AML-193 (cell line): ENCODE measurements around the gene FBLIM1.

Experiments used
- DNase-seq, 2 experiments: peaks; one replicate each; lab custom pipeline; 2025; lab: John Stamatoyannopoulos, UW

FBLIM1 gene

DNA sequence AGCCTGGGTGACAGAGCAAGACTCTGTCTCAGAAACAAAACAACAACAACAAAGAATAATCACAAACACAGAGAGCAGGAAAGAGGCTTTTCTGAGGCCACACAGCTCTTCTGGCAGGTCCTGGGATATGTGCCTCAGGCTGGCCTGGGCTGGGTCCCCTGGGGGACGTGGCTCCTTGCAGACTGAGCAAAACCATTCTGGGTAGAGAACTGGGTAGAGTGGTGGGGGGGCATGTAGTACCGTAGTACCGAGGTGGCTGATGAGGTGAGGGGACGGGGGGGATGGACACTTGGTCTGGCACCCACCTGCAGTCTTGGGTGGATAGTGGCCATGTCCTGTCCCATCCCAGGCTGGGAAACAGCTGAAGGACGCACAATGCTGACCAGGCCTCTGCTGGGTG lies 10.3 kb upstream of the FBLIM1 start:
- no peak for DNase-seq

DNA sequence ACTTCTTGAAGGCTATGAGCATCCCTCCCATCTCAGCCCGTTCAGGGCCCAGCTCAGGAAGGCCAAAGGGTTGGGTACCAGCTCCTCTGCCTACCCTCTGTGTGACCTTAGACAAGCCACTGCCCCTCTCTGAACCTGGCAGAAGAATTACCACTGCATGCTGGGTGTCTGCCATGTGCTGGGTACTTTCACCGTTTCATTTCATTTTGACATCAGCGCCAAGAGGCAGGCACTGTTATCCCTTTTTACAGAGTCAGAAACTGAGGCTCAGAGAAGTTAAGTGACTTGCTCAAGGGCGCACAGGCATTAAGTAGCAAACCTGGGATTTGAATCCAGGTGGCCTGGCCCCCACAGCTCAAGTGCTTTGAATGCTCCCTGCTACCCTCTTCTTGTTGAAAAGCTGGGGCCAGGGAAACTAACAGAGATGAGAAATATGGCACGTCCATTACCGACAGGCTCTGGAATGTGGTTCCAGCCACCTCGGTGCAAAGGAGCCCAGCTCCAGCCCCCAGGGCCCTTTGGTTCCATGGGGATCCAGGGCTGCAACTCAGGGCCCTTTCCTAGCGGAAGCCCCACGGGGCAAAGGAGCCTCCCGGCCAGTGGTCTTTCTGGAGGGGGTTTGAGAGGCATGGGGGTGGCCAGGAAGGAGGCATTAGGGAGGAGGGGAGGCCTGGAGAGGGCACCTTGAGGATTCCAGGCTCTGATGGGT lies 9.8 kb upstream of the FBLIM1 start:
- DNase-seq: no peak

DNA sequence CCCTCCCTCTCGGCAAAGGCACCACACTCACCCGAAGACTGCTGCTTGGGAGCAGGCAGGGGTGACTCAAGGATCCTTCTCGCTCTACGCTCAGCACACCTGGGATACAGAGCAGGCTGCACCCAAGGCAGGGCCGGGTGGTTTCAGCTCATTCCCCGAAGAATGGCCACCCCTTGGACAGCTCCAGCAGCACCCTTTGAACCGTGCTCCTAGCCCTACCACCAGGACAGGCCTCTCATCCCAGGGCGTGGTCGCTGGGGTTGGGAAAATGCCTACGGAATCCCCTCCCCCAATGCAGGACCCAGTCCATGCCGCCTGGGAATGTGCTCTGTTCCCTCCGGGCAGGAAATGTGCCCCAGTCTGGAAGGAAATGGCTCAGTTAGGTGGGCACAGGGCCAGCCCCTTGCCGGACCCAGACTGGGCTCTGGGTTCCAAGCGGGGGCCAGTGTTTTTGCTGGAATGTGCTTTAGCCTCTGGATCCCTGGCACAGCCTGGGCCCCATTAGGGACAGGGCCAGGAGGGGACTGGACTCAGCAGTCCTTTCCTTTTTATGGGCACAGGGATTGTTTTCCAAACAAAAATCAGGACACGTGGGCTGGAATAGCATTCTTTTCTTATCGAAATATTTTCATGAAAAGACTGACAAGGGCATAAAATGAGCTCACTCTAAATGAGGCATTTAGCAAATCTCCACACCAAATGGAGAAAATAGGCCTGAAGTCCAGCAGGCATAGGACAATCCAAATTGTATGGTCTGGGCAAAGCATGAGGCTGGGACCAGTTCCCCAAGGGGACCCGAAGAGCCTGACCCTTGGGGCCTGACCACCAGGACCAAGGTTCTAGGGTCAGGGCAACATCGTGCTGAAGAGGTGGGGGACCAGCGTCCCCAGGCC lies 8.9 kb upstream of the FBLIM1 start:
- DNase-seq: no peak

DNA sequence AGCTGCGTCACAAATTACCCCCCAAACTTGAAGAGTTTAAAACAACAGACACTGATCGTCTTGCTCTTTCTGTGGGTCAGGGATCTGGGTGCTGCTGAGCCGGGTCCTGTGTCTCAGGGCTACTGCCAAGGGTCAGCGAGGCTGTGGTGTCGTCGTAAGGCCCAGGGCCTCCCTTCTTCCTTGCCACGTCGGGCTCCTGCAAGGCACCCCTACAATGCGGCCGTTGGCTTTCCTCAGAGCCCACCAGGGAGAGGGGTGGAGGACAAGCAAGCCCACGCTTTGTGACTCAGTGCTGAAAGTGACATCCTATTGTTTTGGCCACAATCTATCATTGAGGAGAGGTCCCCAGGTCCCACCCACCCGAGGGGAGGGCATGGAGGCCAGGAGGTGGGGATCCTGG lies 7.7 kb upstream of the FBLIM1 start:
- no peak for DNase-seq

DNA sequence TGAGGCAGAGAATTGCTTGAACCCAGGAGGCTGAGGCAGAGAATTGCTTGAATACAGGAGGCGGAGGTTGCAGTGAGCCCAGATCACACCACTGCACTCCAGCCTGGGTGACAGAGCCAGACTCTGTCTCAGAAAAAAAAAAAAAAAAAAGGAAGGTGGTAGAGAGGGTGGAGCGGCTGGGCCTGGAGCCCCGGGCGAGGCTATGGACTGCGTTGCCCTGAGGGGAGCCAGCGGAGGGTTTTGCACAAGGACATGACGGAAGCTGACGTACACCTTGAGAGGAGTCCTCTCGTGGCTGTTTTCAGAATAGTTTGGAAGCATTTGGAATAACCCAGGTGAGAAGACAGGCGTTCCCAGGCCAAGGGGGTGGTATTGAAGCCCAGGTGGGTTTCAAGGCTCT lies 6.9 kb upstream of the FBLIM1 start:
- no peak for DNase-seq

DNA sequence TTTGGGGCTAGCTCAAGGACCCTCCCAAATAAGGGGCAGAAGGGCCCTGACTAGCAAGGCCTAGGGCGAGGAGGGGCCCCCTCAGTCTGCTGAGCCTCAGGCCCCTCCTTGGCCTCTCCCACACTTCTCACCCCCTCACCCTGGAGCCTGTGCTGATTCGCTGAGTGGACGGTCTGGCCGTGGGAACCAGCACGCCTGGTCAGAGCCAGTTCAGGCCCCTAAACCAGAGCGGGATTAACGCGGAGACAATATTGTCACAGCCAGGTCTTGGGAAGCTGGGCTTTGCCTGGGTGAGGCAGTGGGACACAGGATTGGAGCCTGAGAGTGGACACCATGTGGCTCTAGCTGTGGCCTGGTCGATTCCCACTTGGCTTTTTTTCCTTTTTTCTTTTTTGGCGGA lies 4.8 kb upstream of the FBLIM1 start:
- DNase-seq: no peak

DNA sequence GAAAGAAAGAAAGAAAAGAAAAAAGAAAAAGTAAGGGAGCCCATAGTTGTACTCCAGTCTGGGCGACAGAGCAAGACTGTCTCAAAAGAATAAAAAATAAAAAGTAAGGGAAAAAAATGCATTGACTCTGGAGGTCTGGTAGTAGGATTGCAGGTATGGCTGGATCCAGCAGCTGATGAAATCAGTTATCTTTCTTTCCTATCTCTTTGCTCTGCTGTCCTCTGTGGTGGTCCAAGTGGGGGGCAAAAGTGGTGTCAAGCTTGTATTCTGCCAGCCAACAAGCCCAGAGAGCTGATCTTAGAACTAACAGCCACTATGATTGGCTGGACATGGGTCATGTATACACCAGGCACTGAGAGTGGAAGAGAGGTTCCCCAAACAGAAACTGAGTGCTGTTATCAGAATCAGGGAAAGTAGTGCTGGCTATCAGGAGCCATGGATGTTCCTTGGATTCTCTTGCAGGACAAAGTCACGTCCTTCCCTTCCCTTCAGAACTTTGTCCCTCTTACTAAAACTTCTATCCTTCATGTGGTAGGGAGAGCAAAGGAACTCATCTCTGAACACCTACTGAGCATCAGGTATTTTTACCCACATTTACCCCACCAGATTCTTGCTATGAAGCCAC lies 3.5 kb upstream of the FBLIM1 start:
- no peak for DNase-seq

DNA sequence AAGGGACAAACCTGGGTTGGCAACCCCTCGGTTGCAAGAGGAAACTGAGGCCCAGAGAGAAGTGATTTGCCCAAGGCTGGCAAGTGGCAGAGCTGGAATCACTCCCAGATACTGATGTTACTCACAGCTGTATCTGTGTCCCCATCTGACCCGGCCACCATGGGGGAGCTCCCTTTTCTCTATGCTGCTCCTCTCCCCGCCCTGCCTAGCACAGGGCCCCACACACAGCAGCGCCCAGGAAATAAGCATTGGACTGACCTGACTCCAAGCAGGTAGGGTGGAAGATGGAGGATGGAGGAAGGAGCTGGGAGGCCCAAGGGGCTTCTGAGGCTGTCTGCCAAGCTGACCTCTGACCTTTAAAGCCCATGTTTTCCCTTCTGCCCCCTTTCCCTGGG lies 3.0 kb upstream of the FBLIM1 start:
- no peak for DNase-seq

DNA sequence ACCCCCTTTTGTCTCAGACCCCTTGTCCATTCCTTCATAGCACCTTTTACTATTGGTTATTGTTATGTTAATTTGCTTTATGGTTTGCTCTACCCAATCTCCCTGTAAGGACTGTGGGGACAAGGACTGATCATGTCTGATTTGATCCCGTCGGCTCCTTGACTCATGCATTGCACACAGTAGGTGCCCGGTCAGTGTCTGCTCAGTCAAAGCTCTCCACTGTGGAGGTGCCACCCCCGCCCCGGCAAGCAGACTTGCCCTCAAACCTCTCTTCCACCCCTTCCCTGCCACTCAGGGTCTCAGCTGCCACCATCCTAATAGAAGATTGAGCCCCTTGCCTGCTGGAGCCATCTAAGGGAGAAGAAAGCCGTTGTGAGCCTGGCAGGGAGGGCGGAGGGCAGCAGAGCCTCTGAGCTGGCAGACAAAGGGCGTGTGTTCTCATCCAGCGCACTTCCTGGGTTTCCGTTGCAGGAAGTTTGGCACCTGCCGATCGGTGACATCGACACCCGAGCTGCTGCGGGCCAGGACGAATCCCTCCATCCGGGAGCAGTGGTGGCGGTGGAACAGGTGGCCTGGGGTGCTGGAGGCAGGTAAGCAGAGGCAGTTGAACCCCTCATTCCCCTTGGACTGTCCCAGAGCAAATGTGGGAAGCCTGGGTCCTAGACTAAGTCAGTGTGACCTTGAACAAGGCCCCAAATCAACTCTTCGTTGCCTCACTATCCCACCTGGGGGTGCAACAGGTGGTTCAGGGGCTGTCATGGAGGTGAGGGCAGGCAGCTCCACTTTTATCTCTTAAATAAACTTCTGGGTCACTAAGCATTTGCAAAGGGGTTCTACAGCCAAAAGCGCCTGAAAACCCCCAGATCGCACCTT lies 2.2 kb upstream of the FBLIM1 start:
- DNase-seq: no peak

DNA sequence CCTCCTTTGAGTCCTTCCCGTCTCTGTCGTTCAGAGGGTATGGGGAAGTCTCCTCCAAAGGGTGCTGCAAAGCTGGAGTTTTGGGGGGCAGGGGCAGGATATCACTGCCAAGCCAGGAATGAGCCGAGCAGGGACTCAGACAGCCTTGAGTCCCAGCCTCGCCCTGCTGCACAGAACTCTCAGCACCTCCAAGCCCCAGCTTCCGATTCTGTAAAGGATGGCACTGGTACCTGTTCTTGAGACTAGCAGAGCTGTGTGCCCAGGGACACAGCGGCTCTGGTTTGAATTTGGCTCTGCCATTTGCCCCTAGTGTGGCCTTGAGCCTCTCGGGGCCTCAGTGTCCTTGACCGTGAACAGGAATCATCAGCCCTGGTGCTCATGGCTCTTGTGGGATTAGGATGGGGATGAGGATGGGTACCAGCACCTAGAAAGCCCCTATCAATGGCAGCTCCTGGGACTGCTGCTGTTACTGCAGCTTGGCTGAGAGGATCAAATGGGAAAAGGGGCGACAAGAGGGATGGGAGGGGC lies 1.5 kb upstream of the FBLIM1 start:
- no peak for DNase-seq

DNA sequence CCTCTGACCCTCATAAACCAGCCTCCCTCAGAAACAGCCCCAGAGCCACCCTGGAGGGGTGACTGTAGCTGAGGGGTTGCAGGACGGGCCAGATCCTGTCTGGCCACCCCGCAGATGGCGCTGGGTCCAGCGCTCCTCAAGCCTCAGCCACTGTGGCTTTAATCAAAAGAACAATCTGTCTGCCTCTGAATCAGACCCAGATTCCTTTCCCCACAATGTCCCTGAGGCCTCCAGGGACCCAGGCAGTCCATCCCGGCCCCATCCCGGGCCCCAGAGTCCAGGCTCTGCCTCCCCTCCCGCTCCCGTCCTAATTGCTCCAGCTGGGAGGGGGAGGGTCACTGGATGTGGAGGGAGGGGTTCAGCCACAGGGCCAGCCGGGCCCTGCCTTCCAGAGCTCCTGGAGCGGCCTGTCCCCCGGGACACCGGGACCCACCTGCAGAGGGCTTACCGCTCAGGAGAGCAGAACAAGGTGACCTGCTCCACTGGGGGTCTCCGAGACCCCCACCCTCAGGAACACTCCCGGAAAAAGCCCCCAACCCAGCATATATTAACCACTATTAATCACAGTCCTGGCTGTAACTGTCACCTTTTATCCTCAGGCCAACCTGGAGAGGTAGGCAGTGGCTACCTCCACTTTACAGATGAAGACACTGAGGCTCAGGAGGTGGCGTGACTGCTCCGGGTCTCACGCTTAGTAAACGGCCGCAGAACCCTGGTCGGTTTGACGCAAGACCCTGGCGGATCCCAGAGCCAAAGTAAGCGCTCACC lies 836 bp upstream of the FBLIM1 start:
- DNase-seq: no peak

DNA sequence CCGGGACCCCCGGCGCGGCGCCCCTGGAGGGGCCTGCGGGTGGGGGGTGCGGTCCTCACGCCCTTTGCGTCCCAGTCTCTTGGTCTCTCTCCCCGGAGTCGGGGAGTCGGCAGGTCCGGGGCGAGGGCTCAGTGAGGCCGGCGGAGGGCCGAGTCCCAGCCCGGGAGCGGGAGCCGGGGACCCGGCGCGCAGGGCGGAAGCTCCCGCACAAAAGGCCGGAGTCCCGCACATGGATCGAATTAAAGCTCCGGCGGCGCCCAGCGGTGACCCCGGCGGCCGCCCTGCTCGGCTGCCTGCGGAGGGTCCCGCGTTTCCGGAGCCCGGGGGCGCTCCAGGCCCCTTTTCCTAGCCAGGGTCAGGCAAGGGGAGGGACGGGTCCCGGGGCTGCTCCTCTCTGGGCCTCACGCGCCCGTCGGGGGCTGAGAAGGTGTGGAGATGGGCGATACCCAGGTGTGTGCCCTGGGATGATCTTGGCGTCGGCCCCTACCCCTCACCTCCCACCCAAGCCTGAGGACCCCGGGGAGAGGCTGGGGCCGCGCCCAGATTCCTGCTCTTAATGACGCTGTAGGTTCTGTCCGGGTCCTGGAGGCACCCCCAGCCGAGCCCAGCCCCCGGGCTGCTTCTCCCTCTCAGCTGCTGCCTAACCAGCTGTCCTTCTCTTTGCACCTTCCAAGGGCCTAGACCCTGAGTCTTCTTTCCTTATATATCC lies 512 bp downstream of the FBLIM1 start:
- no peak for DNase-seq

DNA sequence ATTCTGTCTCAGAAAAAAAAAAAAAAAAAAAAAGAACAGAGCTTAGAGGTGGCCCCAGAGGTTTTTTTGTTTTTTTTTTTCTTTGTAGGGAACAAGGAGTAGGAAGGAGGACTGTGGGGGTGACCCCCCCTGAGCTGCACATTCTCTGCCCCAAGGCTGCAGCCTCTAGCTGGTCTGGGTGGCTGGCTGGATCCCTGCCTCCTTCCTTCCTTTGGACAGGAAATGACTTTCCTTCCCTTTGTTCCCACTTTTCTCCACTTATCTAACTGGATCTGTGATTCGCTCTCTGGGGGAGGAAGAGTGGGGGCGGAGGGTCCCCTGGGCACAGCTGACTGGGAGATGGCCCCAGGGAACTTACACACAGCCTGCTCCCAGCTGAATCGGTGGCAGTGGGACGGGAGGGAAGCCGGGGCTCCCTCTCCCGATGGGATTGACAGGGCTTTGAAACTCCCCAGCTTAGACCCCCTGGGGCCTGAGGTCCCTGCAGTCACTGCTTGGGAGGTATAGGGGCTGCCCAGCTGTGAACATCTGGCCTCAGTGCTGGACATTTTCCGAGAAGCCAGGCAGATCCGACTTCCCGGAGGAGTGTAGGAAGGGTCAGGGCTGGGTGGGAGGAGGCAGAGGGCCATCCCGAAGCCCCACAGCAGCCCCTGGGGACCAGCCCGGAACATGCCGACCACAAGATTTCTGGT lies 2.1 kb downstream of the FBLIM1 start:
- DNase-seq: no peak

DNA sequence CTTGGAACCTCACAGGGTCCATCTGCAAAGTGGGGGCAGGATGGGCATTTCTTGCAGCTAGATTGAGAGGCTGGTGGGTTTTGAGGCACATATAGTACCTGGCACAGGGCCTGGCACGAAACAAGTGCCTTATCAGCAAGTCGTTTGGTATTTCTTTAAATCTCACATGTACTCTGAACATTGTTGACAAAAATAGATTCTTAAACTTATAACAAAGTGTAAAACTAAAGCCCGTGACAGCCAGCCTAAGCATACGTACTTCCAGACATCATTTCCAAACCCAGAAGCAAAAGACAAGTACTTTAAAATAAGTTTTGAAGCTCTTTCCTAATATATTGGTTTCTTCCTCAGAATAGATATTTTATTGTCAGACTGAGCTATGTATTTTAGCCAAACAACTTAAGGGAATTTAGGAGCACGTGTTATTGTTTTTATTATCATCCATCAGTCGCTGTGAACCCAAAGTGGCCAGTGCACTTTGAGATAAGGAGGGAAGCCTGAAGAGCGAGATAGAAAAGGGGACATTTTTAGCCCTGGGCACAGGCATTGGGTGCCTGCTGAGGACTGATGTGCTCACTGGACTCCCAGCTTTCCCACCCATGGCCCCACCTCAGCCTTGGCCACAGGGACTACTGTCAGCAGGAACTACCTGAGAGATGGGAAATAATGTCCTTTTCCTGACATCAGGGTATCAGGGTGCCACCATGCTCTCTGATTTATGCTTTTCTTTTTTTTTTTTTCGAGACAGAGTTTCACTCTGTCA lies 3.0 kb downstream of the FBLIM1 start:
- DNase-seq: no peak

DNA sequence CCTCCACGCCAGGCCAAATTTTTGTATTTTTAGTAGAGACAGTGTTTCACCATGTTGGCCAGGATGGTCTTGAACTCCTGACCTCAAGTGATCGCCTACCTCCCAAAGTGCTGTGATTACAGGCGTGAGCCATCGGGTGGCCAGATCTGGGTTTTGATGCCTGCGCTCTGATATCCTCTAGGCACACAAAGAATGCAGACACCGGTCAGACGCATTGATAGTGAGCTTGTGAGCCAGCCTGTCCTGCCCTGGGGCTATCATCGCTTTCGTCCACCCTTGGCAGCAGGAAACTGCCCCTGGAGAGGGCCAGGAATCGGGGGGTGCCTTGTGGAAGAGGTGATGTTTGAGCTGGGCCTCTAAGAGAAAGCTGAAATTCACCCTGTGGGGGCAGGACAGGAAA lies 4.0 kb downstream of the FBLIM1 start:
- no peak for DNase-seq

DNA sequence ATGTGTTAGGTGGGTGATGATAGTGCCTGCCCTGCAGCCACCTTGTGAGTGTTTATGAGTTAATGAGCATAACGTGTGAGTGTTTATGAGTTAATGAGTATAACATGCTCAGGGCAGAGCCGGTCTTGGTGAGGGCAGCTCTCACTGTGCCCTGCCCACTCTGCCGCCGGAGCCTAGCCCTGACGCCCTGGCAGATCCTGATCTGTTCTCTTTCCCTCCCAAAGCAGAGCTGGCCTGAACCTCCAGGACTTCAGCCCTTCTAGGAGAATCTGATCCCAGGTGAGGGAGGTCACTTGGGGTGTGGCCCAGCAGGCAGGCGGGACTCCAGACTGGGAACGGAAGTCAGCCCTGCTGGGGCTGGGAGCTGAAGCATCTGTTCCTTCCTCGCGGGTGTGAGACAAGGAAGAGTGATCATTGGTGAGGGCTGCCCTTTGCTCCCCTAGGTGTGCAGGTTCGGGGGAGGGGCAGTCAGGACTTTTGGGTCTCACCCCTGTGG lies 5.7 kb downstream of the FBLIM1 start:
- no peak for DNase-seq

DNA sequence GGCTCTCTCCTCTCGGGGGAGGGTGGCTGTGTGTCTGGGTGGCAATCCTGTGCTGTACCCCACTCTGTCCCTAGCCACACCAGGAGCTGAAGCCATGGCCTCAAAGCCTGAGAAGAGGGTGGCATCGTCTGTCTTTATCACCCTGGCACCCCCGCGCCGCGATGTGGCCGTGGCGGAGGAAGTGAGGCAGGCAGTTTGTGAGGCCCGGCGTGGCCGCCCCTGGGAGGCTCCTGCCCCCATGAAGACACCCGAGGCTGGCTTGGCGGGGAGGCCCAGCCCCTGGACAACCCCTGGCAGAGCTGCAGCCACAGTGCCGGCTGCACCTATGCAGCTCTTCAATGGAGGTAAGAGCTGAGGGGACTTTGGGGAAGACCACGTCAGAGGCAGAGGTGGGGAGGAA lies 6.3 kb downstream of the FBLIM1 start:
- DNase-seq: no peak

DNA sequence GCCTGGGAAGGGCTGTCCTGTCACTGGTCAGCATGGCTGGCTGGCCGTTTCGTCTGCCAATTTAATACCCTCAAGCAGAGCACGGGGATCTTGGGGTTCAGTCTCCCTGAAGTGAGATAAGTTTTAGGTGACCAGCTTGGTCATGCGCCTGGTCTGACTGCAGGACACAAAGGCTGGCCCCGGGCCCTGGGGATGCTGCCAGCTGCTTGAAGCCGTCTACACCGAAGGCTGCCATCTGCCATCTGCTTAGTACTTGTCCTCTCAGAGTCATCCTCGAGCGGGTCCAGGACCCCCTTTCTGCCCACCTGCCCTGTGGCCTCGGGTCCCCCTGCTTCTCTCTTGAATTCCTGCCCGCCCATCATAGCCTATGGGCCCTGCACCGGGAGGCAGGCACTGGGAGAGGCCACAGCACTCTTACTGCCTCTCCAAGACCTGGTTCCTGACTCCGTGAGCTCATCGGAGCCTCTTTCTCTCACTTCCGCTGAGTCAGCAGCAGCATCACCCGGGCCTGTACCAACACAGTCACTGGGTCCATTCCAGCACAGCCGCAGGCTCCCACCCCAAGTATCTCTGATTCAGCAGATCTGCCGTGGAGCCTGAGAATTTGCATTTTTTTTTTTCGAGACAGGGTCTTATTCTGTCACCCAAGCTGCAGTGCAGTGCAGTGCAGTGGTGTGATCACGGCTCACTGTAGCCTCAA lies 7.0 kb downstream of the FBLIM1 start:
- no peak for DNase-seq
